HCT116 (cell line): Measurements from ENCODE around the gene IGF2BP1. TPM values are rescaled to one million over a fixed set of nuclear protein-coding genes. Genes with fewer than 3 reads are reported as not detected.

Experiments used
- ATAC-seq: fragments of 200-7000 bp; cut with Tn5 transposase; 2 replicates; pipeline ENCODE4 v1.9.1; 2020; ENCODE audit warnings: mild to moderate bottlenecking, moderate library complexity
- BruUV-seq: library from RNA; stranded (reverse); fragments of 400-500 nt; replicated peaks from 2 replicates; lab custom pipeline; 2021; lab: Mats Ljungman, UMichigan
- CTCF ChIA-PET: fragments of 300-600 bp; sonication (Branson Sonifier 250); formaldehyde crosslinking; loops from one replicate; lab custom pipeline; 2021; ENCODE audit warnings: antibody characterized with exemption; lab: Charles Lee
- POLR2A ChIA-PET: fragments of 300-600, 350-600 bp; sonication (Branson Sonifier 250); formaldehyde crosslinking; loops from one replicate; lab custom pipeline; 2021; ENCODE audit warnings: antibody characterized with exemption; lab: Charles Lee
- RAD21 ChIA-PET, 2 experiments: fragments of 300-600 bp; sonication (Branson Sonifier 250); formaldehyde crosslinking; loops; one replicate each; lab custom pipeline; 2023; ENCODE audit warnings: low total read pairs in 2 of 2; ENCODE audit not compliant: uncharacterized antibody in 2 of 2, unreplicated experiment in 2 of 2, low non-redundant PET in 1 of 2; lab: Charles Lee
- DNase-seq: peaks from one replicate; pipeline ENCODE4 v3.0.0-alpha.2; 2010; ENCODE audit warnings: low read depth, low spot score
- H2AFZ ChIP-seq: fragments of 200-600 bp; shearing (Covaris generic), sonication (generic); 2 replicates; pipeline ENCODE4 v1.6.1; 2017; ENCODE audit warnings: low read depth, mixed run types, mixed read lengths, antibody characterized with exemption, low read length; ENCODE audit not compliant: poor library complexity, severe bottlenecking
- H3K27ac ChIP-seq: 2 replicates; pipeline ENCODE4 v1.5.1; 2012; ENCODE audit warnings: low read depth, low read length
- H3K27me3 ChIP-seq: fragments of 200-600 bp; sonication (generic); 2 replicates; pipeline ENCODE4 v1.6.1; 2016; ENCODE audit warnings: mixed run types, low read length, mixed read lengths; ENCODE audit not compliant: insufficient read depth
- H3K36me3 ChIP-seq, 2 experiments: fragments of 200-500 bp in 1 of 2; fragments of 200-600 bp in 1 of 2; sonication (Bioruptor generic) in 1 of 2; sonication (generic) in 1 of 2; 2 replicates each; pipeline versions ENCODE4 v1.5.1 to v1.6.1; 2014 to 2016; ENCODE audit warnings: low read length in 2 of 2, inconsistent platforms in 1 of 2, mixed read lengths in 1 of 2, mixed run types in 1 of 2; ENCODE audit not compliant: insufficient read depth in 2 of 2, control insufficient read depth in 1 of 2
- H3K4me1 ChIP-seq, 2 experiments: fragments of 200-600 bp in 1 of 2; sonication (generic) in 1 of 2; 2 replicates each; pipeline versions ENCODE4 v1.5.1 to v1.6.1; 2012 to 2017; ENCODE audit warnings: low read length in 2 of 2, inconsistent platforms in 1 of 2, mild to moderate bottlenecking in 1 of 2, mixed read lengths in 1 of 2, mixed run types in 1 of 2, moderate library complexity in 1 of 2; ENCODE audit not compliant: insufficient read depth in 2 of 2, control insufficient read depth in 1 of 2
- H3K4me2 ChIP-seq: fragments of 200-600 bp; sonication (generic); 2 replicates; pipeline ENCODE4 v1.6.1; 2017; ENCODE audit warnings: mixed run types, low read length, mixed read lengths
- H3K4me3 ChIP-seq, 2 experiments: fragments of 200-600 bp in 1 of 2; sonication (generic) in 1 of 2; replicated peaks in 1 of 2; 2 replicates each; pipeline ENCODE4 v1.5.1; 2011 to 2016; ENCODE audit warnings: low read length in 2 of 2, control low read depth in 1 of 2, low read depth in 1 of 2, mild to moderate bottlenecking in 1 of 2, mixed read lengths in 1 of 2, mixed run types in 1 of 2
- H3K79me2 ChIP-seq: fragments of 200-600 bp; sonication (generic); 2 replicates; pipeline ENCODE4 v1.6.1; 2017; ENCODE audit warnings: mild to moderate bottlenecking, mixed run types, low read length, moderate library complexity, mixed read lengths; ENCODE audit not compliant: insufficient read depth
- H3K9ac ChIP-seq: fragments of 200-600 bp; sonication (generic); 2 replicates; pipeline ENCODE4 v1.6.1; 2016; ENCODE audit warnings: low read length, mixed read lengths
- H3K9me2 ChIP-seq: fragments of 200-600 bp; sonication (generic), shearing (Covaris generic); 2 replicates; pipeline ENCODE4 v1.6.1; 2017; ENCODE audit warnings: mixed run types, mild to moderate bottlenecking, moderate library complexity; ENCODE audit not compliant: insufficient read depth
- H3K9me3 ChIP-seq, 2 experiments: fragments of 200-500 bp in 1 of 2; fragments of 200-600 bp in 1 of 2; sonication (Bioruptor generic) in 1 of 2; sonication (generic) in 1 of 2; 2 replicates each; pipeline ENCODE4 v1.6.1; 2014 to 2017; ENCODE audit warnings: low read length in 2 of 2, mixed read lengths in 2 of 2, inconsistent platforms in 1 of 2, low read depth in 1 of 2, mild to moderate bottlenecking in 1 of 2, mixed run types in 1 of 2, moderate library complexity in 1 of 2; ENCODE audit not compliant: control insufficient read depth in 1 of 2, insufficient read depth in 1 of 2
- H4K20me1 ChIP-seq: fragments of 200-600 bp; sonication (generic), shearing (Covaris generic); 2 replicates; pipeline ENCODE4 v1.6.1; 2017; ENCODE audit warnings: mixed run types, mild to moderate bottlenecking, moderate library complexity; ENCODE audit not compliant: insufficient read depth
- EZH2 ChIP-seq: fragments of 200-600 bp; sonication (generic); IDR thresholded peaks from 2 replicates; pipeline ENCODE4 v1.6.1; 2017; ENCODE audit warnings: antibody characterized with exemption, mixed run types
- EZH2phosphoT487 ChIP-seq: fragments of 200-600 bp; IDR thresholded peaks from 2 replicates; pipeline ENCODE4 v1.6.1; 2018; ENCODE audit warnings: antibody characterized with exemption, borderline replicate concordance
- FOSL1 ChIP-seq: IDR thresholded peaks from 2 replicates; pipeline ENCODE4 v1.6.1; 2012; ENCODE audit warnings: low read depth
- POLR2AphosphoS5 ChIP-seq: IDR thresholded peaks from 2 replicates; pipeline ENCODE4 v1.6.1; 2011; ENCODE audit warnings: mild to moderate bottlenecking, low read depth, low read length, moderate library complexity
- REST ChIP-seq: IDR thresholded peaks from 2 replicates; pipeline ENCODE4 v1.6.1; 2012; ENCODE audit warnings: low read depth
- SIN3A ChIP-seq: IDR thresholded peaks from 2 replicates; pipeline ENCODE4 v1.6.1; 2012; ENCODE audit warnings: low read depth
- SP1 ChIP-seq: IDR thresholded peaks from 2 replicates; pipeline ENCODE4 v1.6.1; 2012; ENCODE audit warnings: low read depth
- YY1 ChIP-seq: IDR thresholded peaks from 2 replicates; pipeline ENCODE4 v1.6.1; 2011; ENCODE audit warnings: low read length, low read depth, moderate library complexity, mild to moderate bottlenecking; ENCODE audit not compliant: insufficient replicate concordance; ENCODE audit errors: extremely low read depth
- ZBTB33 ChIP-seq: IDR thresholded peaks from 2 replicates; pipeline ENCODE4 v1.6.1; 2011; ENCODE audit warnings: mild to moderate bottlenecking, low read length, moderate library complexity; ENCODE audit not compliant: insufficient replicate concordance; ENCODE audit errors: extremely low read depth
- ZFX ChIP-seq: fragments of 450-650 bp; IDR thresholded peaks from 2 replicates; pipeline ENCODE4 v1.6.1; 2017
- intact Hi-C: fragments of 100-400 bp; cut with micrococcal nuclease; formaldehyde crosslinking; loops from 2 replicates; pipeline ENCODE4 v1.10.0; 2022
- total RNA-seq: library from RNA; stranded (reverse); gene quantifications from one replicate; pipeline ENCODE4 v1.2.1, GENCODE V29; 2021; ENCODE audit not compliant: unreplicated experiment

The IGF2BP1 gene
- total RNA-seq, 1 experiment from 2014 or later = 0.91 TPM

DNA sequence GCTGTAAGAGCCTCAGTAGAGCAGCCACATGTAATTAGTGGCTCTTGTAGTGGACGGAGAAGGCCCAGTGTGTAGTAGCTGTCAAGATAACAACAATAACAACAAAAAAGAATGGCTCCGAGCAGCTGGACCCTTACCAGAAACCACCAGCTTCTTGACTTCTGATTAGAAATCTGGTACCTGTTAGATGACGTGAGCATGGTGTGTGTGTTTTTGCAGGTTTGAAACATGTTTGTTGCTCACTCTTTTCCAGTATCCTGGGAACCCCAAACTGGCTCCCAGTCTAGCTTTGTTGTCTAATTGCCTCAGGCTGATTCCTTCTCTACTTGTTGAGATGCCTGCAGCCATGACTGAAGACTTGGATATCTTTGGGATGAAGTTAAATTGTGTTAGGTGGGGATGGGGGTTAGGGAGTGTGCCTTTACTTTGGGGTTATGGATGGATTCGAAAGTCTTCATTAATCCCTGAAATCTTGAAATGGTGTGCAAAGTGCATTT, 21.0 kb downstream of the IGF2BP1 start:
- H3K27ac ChIP-seq = no peak overlapping the region
- no peak for DNase-seq
- no peaks in the 10 kb centered on the region for H3K79me2 ChIP-seq
- ATAC-seq = no peak
- no TSS peak for BruUV-seq
- no peak overlapping the region for H3K4me2 ChIP-seq
- ChIA-PET CTCF (interaction anchor here (2.3 kb wide), 1 partner anchor 14 kb away, joined by 10 read pairs; no protein-coding TSS in a partner anchor), POLR2A (no interaction called here), RAD21 (interaction anchor here in 1 of 2 experiments (2.3 kb wide), 1 partner anchor 14 kb away, joined by 6 read pairs; no protein-coding TSS in a partner anchor)
- intact Hi-C loops = no loop called here
- no peaks in the 10 kb centered on the region for H3K9me3 ChIP-seq
- no peak overlapping the region for H2AFZ ChIP-seq
- no peaks in the 10 kb centered on the region for H3K36me3 ChIP-seq
- no peak for TF ChIP-seq POLR2AphosphoS5
- no peak for TF ChIP-seq REST
- TF ChIP-seq SIN3A = no peak
- no peak for TF ChIP-seq EZH2
- TF ChIP-seq ZBTB33 = no peak
- no peak for TF ChIP-seq EZH2phosphoT487
- no peak for TF ChIP-seq FOSL1
- TF ChIP-seq YY1 = no peak
- TF ChIP-seq SP1 = no peak
- no peak for TF ChIP-seq ZFX
- TF ChIP-seq, all 23 proteins: peak for 0
- Histone ChIP-seq H3K4me1 (peaks cover 13 to 38% of the 10 kb centered on the region in 2 experiments), H3K9me2 (no peaks in the 10 kb centered on the region), H3K4me3 (no peak overlapping the region), H4K20me1 (no peaks in the 10 kb centered on the region), H3K9ac (no peak overlapping the region), H3K27me3 (no peaks in the 10 kb centered on the region; the same call in 1 of the 2 replicates)
